Osteoblast (primary cell): Measurements from ENCODE around the gene P4HTM. TPM values are rescaled to one million over a fixed set of nuclear protein-coding genes. Genes with fewer than 3 reads are reported as not detected.
A peak's percentile ranks its signal among the peaks of the same experiment; 100 is the strongest.

Experiments used
- DNase-seq: peaks from one replicate; pipeline ENCODE4 v3.0.0; 2011; ENCODE audit warnings: low spot score, mixed read lengths; ENCODE audit not compliant: insufficient read length; ENCODE audit errors: missing footprints
- H2AFZ ChIP-seq: 2 replicates; pipeline ENCODE4 v1.6.0; 2011; ENCODE audit warnings: mild to moderate bottlenecking, low read length
- H3K27ac ChIP-seq: 2 replicates; pipeline ENCODE4 v1.5.1; 2011; ENCODE audit warnings: mild to moderate bottlenecking, low read depth, low read length, moderate library complexity
- H3K27me3 ChIP-seq: 2 replicates; pipeline ENCODE4 v1.6.0; 2012; ENCODE audit warnings: mild to moderate bottlenecking, control low read depth, inconsistent platforms, low read length, moderate library complexity; ENCODE audit not compliant: insufficient read depth
- H3K36me3 ChIP-seq: 2 replicates; pipeline ENCODE4 v1.5.1; 2011; ENCODE audit warnings: mild to moderate bottlenecking, low read length, control low read depth, moderate library complexity; ENCODE audit not compliant: insufficient read depth
- H3K4me1 ChIP-seq: 2 replicates; pipeline ENCODE4 v1.5.1; 2011; ENCODE audit warnings: mild to moderate bottlenecking, low read length, control low read depth, moderate library complexity; ENCODE audit not compliant: insufficient read depth
- H3K4me2 ChIP-seq: 2 replicates; pipeline ENCODE4 v1.6.0; 2011; ENCODE audit warnings: mild to moderate bottlenecking, low read length; ENCODE audit not compliant: insufficient read depth
- H3K4me3 ChIP-seq: fragments of 200-600 bp; sonication (generic); 3 replicates; pipeline ENCODE4 v1.5.1; 2012; ENCODE audit warnings: mild to moderate bottlenecking, low read length, inconsistent platforms; ENCODE audit not compliant: insufficient read depth
- H3K79me2 ChIP-seq: 2 replicates; pipeline ENCODE4 v1.6.0; 2012; ENCODE audit warnings: mild to moderate bottlenecking, low read length, control low read depth, inconsistent platforms; ENCODE audit not compliant: insufficient read depth
- H3K9me3 ChIP-seq: 2 replicates; pipeline ENCODE4 v1.5.1; 2011; ENCODE audit warnings: low read depth, low read length, control low read depth
- H4K20me1 ChIP-seq: 2 replicates; pipeline ENCODE4 v1.6.0; 2012; ENCODE audit warnings: mild to moderate bottlenecking, low read length, control low read depth; ENCODE audit not compliant: insufficient read depth
- total RNA-seq: library from RNA; depleted of rRNA; stranded (reverse); fragments of >200 nt; gene quantifications from 2 replicates; pipeline ENCODE4 v1.2.3, GENCODE V29; 2012
- TF ChIP-seq, protein P1 (sequence below): IDR thresholded peaks from 2 replicates; pipeline ENCODE4 v1.5.1; 2011; ENCODE audit warnings: mild to moderate bottlenecking, low read depth, low read length, moderate library complexity; ENCODE audit errors: extremely low read depth

Gene P4HTM
- total RNA-seq, 1 donor = 31.8 TPM

DNA sequence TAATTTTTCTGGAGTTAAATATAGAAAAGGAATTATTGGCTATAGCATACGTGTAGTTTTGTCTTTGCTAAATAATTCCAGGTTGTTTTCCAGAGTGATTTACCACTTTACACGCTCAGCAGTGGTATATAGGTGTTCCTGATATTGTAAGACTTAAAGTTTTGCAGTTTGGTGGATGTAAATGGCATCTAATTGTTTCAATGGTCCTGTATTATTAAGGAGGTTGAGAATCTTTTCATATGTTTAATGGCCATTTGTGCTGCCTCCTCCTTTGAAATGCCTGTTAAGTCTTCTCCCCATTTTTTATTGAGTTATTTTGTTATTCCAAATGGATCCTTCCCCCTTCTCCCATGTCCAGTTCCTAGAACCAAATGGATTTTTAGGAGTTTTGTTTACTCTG lies 26.4 kb upstream of the P4HTM start:
- Histone ChIP-seq H3K4me1 (peaks cover 25% of the 10 kb centered on the region), H3K4me3 (no peak overlapping the region), H2AFZ (no peak overlapping the region), H3K79me2 (peaks cover 19% of the 10 kb centered on the region), H3K36me3 (peaks cover 27% of the 10 kb centered on the region), H3K27me3 (no peaks in the 10 kb centered on the region), H3K27ac (no peak overlapping the region), H3K4me2 (no peak overlapping the region), H3K9me3 (no peaks in the 10 kb centered on the region), H4K20me1 (peaks cover 15% of the 10 kb centered on the region)
- TF ChIP-seq, protein P1, sequence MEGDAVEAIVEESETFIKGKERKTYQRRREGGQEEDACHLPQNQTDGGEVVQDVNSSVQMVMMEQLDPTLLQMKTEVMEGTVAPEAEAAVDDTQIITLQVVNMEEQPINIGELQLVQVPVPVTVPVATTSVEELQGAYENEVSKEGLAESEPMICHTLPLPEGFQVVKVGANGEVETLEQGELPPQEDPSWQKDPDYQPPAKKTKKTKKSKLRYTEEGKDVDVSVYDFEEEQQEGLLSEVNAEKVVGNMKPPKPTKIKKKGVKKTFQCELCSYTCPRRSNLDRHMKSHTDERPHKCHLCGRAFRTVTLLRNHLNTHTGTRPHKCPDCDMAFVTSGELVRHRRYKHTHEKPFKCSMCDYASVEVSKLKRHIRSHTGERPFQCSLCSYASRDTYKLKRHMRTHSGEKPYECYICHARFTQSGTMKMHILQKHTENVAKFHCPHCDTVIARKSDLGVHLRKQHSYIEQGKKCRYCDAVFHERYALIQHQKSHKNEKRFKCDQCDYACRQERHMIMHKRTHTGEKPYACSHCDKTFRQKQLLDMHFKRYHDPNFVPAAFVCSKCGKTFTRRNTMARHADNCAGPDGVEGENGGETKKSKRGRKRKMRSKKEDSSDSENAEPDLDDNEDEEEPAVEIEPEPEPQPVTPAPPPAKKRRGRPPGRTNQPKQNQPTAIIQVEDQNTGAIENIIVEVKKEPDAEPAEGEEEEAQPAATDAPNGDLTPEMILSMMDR = no peak
- no peak for DNase-seq

DNA sequence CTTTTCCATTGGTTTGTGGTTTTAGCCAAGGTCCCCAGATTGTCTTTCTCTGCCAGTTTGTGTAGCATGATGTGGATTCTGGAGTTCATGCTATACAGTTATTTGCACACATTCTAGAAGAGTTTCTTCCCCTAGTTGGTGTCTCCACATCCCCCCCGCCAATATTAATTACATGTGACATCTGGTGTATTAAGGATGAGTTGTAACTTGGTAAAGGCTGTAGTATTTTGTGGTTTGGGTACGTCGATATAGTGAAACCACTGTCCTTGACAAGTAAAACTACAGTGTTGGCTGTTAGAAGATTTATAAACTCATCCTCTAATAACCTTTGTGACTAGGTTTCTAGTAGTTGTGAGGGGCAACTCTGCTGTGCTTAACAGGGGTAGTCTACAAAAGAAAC lies 23.7 kb upstream of the P4HTM start:
- no peak for DNase-seq
- Histone ChIP-seq H3K79me2 (peaks cover 18% of the 10 kb centered on the region), H3K36me3 (peaks cover 52% of the 10 kb centered on the region), H3K27ac (peak overlapping the region; percentile 48), H4K20me1 (peaks cover 6% of the 10 kb centered on the region), H2AFZ (no peak overlapping the region), H3K4me2 (peak overlapping the region; percentile 71), H3K27me3 (no peaks in the 10 kb centered on the region), H3K4me1 (peaks cover 20% of the 10 kb centered on the region), H3K9me3 (no peaks in the 10 kb centered on the region), H3K4me3 (no peak overlapping the region)
- TF ChIP-seq, protein P1 = no peak

DNA sequence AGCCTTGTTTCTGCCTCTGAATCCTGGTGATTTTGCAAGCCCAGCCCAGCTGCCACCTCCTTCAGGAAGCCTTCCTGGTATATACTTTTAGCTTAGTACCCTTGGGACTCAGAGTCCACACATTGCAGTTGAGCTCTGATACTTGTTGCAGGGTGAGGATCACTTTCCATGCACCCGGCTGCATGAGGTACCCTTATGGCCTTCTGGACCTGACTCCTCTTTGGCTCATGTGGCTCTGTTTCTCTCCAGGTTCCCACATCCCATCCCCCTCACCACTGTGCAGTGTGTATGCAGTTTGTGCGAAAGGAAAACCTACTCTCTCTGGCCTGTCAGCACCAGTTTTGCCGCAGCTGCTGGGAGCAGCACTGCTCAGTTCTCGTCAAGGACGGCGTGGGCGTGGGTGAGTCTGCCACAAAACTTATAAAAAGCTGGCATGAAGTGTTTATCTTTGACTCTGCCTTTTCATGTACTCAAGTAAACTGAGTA lies 23.1 kb upstream of the P4HTM start:
- peak overlapping the region; percentile 48 for H3K27ac ChIP-seq
- peaks cover 18% of the 10 kb centered on the region for H3K79me2 ChIP-seq
- peak overlapping the region; percentile 29 for H3K4me3 ChIP-seq
- H3K36me3 ChIP-seq = peaks cover 55% of the 10 kb centered on the region
- peak; percentile 86 for DNase-seq
- no peaks in the 10 kb centered on the region for H3K9me3 ChIP-seq
- peak overlapping the region; percentile 71 for H3K4me2 ChIP-seq
- TF ChIP-seq, protein P1 = no peak
- no peak overlapping the region for H2AFZ ChIP-seq
- H3K4me1 ChIP-seq = peaks cover 20% of the 10 kb centered on the region
- H4K20me1 ChIP-seq = peaks cover 6% of the 10 kb centered on the region
- no peaks in the 10 kb centered on the region for H3K27me3 ChIP-seq

DNA sequence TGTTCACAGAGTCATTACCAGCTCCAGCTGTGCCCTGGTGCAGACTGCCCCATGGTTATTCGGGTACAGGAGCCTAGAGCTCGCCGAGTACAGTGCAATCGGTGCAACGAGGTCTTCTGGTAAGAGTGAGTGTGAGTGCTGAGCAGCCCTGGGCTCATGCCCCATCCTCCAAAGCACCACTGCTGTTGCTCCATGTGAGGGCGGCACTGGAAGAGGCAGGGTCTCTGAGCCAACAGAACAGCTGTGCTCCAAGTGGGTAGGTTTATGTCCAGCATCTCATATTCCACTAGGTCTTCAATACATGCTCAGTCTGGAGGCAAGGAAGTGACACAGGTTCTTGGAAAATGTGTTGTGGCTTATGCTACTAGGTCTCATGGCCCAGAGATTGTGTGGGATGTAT lies 19.5 kb upstream of the P4HTM start:
- H3K36me3 ChIP-seq = peaks cover 68% of the 10 kb centered on the region
- no peaks in the 10 kb centered on the region for H3K27me3 ChIP-seq
- H3K9me3 ChIP-seq = no peaks in the 10 kb centered on the region
- no peak overlapping the region for H3K4me2 ChIP-seq
- H3K4me3 ChIP-seq = no peak overlapping the region
- TF ChIP-seq, protein P1 = no peak
- H3K4me1 ChIP-seq = peaks cover 20% of the 10 kb centered on the region
- no peak overlapping the region for H3K27ac ChIP-seq
- no peak for DNase-seq
- H4K20me1 ChIP-seq = peaks cover 6% of the 10 kb centered on the region
- H2AFZ ChIP-seq = no peak overlapping the region
- peaks cover 10% of the 10 kb centered on the region for H3K79me2 ChIP-seq
